Ascending aorta (tissue), 2 donors: Measurements from ENCODE around the gene ZSCAN12. TPM values are rescaled to one million over a fixed set of nuclear protein-coding genes. Genes with fewer than 3 reads are reported as not detected.

ENCODE experiments used
- DNase-seq, 2 donors: peaks; one replicate each; pipeline ENCODE4 v3.0.0-alpha.2; 2019; ENCODE audit warnings: low spot score in 2 of 2
- H3K27ac ChIP-seq, 2 donors: fragments of 200-600 bp; sonication (generic); one replicate each; pipeline ENCODE4 v1.5.1; 2016 to 2017; ENCODE audit warnings: mild to moderate bottlenecking in 1 of 2
- H3K27me3 ChIP-seq: fragments of 200-600 bp; sonication (generic); one replicate; pipeline ENCODE4 v1.5.1; 2017
- H3K36me3 ChIP-seq, 2 donors: fragments of 200-600 bp; sonication (generic); one replicate each; pipeline ENCODE4 v1.5.1; 2016
- H3K4me1 ChIP-seq, 2 donors: fragments of 200-600 bp; sonication (generic); one replicate each; pipeline ENCODE4 v1.5.1; 2016 to 2017; ENCODE audit warnings: mild to moderate bottlenecking in 1 of 2
- H3K4me3 ChIP-seq, 2 donors: fragments of 200-600 bp; sonication (generic); one replicate each; pipeline ENCODE4 v1.5.1; 2016 to 2017; ENCODE audit warnings: mild to moderate bottlenecking in 1 of 2
- H3K9me3 ChIP-seq, 2 donors: fragments of 200-600 bp; sonication (generic); one replicate each; pipeline ENCODE4 v1.5.1; 2016
- intact Hi-C: fragments of 100-400 bp; cut with DNase I; formaldehyde crosslinking; loops from one replicate; pipeline ENCODE4 v1.15.1; 2023
- total RNA-seq: library from RNA; depleted of rRNA; stranded (reverse); fragments of >200 nt; gene quantifications from one replicate; pipeline ENCODE4 v1.1.0, GENCODE V29; 2016
- TF ChIP-seq, protein P1 (sequence below), 3 experiments: fragments of 200-600 bp in 2 of 3; fragments of 450-650 bp in 1 of 3; sonication (generic) in 2 of 3; IDR thresholded peaks; one replicate each; pipeline ENCODE4 v1.5.1; 2016 to 2019; ENCODE audit warnings: antibody characterized with exemption in 3 of 3, mild to moderate bottlenecking in 1 of 3, moderate library complexity in 1 of 3

The ZSCAN12 gene
- total RNA-seq, 1 donor from 2014 or later, result 5.3 TPM

DNA sequence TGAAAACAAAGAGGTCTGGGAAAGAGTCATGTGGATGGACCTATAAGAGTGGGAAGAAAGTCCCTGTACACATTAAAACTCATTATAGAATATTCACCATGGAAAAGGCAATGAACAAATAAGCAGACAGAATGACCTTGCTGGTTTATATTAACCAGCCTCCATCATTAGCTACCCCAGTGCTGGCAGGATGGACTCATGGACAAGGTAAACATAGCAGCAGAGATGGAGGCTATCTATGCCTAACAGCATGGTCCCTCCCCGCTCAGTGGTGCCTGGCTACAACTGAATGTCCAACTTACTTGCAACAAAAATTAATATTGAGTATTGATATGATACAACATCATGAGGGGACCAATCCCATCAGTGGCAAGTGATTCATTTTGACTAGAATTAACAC lies 54.3 kb downstream of the ZSCAN12 start:
- H3K27ac ChIP-seq, result no peak overlapping the region
- H3K9me3 ChIP-seq, result no peaks in the 10 kb centered on the region
- DNase-seq, result no peak
- H3K4me3 ChIP-seq, result no peak overlapping the region
- no peaks in the 10 kb centered on the region for H3K27me3 ChIP-seq
- intact Hi-C loops, result no loop called here
- H3K36me3 ChIP-seq, result no peaks in the 10 kb centered on the region
- H3K4me1 ChIP-seq, result no peaks in the 10 kb centered on the region
- TF ChIP-seq, protein P1, sequence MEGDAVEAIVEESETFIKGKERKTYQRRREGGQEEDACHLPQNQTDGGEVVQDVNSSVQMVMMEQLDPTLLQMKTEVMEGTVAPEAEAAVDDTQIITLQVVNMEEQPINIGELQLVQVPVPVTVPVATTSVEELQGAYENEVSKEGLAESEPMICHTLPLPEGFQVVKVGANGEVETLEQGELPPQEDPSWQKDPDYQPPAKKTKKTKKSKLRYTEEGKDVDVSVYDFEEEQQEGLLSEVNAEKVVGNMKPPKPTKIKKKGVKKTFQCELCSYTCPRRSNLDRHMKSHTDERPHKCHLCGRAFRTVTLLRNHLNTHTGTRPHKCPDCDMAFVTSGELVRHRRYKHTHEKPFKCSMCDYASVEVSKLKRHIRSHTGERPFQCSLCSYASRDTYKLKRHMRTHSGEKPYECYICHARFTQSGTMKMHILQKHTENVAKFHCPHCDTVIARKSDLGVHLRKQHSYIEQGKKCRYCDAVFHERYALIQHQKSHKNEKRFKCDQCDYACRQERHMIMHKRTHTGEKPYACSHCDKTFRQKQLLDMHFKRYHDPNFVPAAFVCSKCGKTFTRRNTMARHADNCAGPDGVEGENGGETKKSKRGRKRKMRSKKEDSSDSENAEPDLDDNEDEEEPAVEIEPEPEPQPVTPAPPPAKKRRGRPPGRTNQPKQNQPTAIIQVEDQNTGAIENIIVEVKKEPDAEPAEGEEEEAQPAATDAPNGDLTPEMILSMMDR (IDR thresholded peaks at IDR 0.05), result no peak

DNA sequence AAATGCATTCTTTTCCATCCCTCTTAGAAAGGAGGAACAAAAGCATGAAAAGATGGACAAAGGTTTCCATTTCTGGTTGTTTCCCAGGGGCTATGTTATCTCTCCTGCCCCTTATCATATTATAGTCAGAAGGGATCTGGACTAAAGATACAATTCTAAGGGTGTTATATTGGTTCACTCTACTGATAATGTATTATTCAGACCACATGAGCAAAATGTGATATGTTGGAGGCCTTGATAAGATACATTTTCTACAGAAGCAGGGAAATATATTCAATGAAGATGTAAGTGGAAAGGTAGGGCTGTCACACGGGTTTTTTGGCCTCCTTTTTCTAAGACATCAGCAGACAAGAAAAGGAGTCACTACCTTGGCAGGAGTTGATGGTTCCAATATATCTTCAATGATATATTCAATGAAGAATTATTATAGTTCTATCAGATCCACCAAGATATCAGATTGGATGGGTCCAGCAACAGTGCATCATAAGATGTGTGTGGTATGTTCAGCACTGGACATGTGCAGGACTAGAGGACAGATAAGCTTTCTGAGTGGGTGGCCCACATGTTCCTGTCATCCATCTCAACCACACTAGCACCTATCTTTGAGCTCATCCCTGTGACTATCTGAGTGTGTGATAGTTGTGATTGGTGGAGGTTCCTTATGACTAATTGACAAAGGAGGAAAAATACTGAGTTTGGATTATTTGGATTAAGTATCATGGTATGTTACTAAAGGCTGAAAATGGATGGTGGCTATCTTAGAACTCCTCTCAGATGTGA lies 55.5 kb downstream of the ZSCAN12 start:
- Histone ChIP-seq H3K36me3 (no peaks in the 10 kb centered on the region), H3K27ac (no peak overlapping the region), H3K27me3 (no peaks in the 10 kb centered on the region), H3K4me1 (no peaks in the 10 kb centered on the region), H3K9me3 (no peaks in the 10 kb centered on the region), H3K4me3 (no peak overlapping the region)
- TF ChIP-seq, protein P1 (IDR thresholded peaks at IDR 0.05), result no peak
- DNase-seq, result no peak
- intact Hi-C loops, result no loop called here

DNA sequence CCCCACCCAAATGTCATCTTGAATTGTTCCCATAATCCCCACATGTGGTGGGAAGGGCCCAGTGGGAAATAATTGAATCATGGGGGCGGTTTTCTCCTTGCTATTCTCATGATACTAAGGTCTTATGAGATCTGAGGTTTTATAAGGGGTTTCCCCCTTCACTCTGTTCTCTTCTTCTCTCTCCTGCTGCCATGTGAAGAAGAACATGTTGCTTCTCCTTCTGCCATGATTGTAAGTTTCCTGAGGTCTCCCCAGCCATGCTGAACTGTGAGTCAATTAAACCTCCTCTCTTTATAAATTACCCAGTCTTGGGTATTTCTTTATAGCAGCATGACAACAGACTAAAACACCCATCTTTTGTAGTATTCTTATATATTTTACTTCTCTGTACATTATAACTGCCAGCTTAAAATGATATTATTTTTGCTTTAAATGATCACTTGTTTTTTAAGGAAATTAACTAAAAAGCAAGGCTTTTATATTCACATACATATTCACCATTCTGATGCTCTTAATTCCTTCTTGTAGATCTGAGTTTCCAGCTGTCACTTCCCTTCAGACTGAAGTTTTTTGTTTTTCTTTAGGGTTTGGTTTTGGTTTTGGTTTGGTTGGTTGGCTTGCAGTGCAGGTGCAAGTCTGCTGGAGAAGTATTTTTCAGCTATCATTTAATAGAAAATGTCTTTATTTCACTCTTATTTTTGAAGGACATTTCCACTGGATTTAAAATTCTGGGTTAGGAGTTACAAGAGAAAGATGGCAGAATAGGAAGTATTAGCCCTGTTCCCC lies 59.0 kb downstream of the ZSCAN12 start:
- TF ChIP-seq, protein P1 (IDR thresholded peaks at IDR 0.05), result no peak
- Histone ChIP-seq H3K36me3 (no peaks in the 10 kb centered on the region), H3K27ac (no peak overlapping the region), H3K27me3 (no peaks in the 10 kb centered on the region), H3K4me3 (no peak overlapping the region), H3K9me3 (no peaks in the 10 kb centered on the region), H3K4me1 (peaks cover 0 to 8% of the 10 kb centered on the region in 2 donors)
- no peak for DNase-seq
- intact Hi-C loops, result no loop called here

DNA sequence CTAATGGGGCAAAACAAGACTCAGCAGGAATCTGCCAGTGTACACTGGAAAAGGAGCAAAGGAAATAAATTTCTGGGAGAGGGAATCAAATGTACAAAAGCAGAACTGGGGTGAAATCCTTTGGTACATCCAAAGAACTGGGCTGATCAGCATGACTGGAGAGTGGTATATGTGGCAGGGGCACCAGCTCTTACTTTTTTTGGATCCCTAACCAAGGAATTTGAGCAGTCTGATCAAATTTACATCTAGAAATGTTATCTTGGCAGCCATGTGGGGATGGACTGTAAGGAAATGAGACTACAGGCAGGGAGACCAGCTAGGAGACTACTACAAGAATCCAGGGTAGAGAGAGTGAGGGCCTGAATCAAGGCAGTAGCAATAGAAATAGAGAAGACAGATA lies 62.4 kb downstream of the ZSCAN12 start:
- TF ChIP-seq, protein P1 (IDR thresholded peaks at IDR 0.05), result no peak
- H3K27me3 ChIP-seq, result no peaks in the 10 kb centered on the region
- peaks cover 0 to 8% of the 10 kb centered on the region in 2 donors for H3K4me1 ChIP-seq
- H3K36me3 ChIP-seq, result no peaks in the 10 kb centered on the region
- H3K27ac ChIP-seq, result peak overlapping the region; percentile 96 to 99
- no peak for DNase-seq
- H3K4me3 ChIP-seq, result peak overlapping the region; percentile 69 to 83
- H3K9me3 ChIP-seq, result no peaks in the 10 kb centered on the region
- intact Hi-C loops, result loop anchor here (5.0 to 10.0 kb wide), 6 partner anchors 200 to 1728 kb away; partner anchors contain the start of genes POLR1H, PPP1R11 and ZNF165

DNA sequence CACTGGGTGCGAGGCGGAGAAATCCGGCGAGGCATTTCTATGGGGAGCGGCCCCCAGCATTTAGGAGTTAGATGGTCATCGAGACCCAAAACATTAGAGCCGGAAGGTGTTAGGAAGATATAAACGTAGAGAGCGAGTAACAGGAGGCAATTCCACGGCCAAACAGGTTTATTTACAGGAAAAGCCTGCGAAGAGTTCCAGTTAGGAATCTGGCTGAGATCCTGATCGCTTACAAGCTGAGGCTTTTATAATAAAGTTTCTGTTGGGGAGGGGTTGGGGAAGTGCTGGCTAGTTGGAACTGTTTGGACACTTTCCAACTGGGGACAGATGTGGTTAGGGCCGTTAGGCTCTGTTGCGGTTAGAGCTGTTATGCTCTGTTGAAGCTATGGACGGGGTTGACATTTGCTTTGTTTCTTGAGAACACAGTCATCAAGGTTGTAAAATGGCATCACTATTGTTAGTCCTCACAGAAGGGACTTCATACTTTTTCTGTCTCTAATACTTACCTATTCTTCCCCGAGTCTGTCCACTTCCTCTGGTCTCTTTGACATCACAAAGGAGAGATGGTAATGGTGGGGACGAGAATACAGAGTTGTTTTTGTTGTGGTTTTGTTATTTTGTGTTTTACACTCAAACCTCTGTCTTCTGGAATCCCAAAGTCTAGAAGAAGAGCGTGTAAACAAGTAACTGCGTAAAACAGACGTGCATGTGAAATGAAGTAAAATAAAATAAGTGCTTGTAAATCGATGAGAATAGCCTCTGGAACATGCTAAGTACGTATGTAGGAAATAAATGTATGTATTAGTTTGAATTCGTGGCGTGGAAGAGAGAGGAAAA lies 63.0 kb downstream of the ZSCAN12 start:
- Histone ChIP-seq H3K36me3 (no peaks in the 10 kb centered on the region), H3K4me3 (peak overlapping the region; percentile 69 to 83), H3K4me1 (peaks cover 0 to 8% of the 10 kb centered on the region in 2 donors), H3K9me3 (no peaks in the 10 kb centered on the region), H3K27me3 (no peaks in the 10 kb centered on the region), H3K27ac (peak overlapping the region; percentile 96 to 99)
- TF ChIP-seq, protein P1 (IDR thresholded peaks at IDR 0.05), result no peak
- intact Hi-C loops, result loop anchor here (1.0 to 10.0 kb wide), 8 partner anchors 13 to 1728 kb away; partner anchors contain the start of genes POLR1H, PPP1R11, ZKSCAN3 and ZNF165
- no peak for DNase-seq
